HG03442 (cell line): ENCODE results near the gene NSMCE3.

ENCODE experiments used
- ATAC-seq: cut with Tn5 transposase; IDR thresholded peaks from one replicate; pipeline ENCODE4 v1.9.1; 2021; ENCODE audit warnings: mild to moderate bottlenecking, moderate library complexity; ENCODE audit not compliant: unreplicated experiment

NSMCE3 gene

DNA sequence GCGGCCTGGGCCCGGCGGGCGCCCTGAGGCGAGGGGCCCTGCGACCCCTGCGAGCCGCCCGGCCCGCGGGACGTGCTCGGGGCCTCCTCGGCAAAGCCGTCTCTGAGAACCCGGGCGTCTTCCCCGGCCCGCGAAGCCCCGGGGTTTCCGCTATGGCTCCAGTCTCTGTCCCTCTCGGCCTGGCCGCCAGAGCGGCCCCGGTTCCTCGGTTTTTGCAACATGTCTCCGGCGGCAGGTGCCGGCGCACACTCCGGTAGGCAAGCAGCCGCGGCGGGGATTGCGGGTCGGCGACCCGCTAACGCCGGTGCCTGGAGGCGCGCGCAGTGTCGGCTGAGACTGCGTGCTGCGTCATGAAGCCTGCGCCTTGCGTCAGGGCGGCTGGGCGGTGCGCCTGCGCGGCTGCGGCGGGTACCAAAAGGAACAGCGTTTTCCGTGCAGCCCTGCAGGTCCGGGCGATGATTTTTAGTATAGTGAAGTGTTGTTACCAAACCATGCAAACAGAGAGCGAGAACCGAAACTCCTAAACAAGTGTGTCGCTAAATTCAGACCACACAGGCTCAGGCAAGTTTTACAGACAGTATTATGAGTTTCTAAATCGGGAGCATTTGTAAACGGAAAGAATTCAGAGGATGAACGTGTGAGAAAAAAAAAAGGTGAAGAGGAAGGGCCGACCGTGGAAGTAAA is at the start of gene NSMCE3:
NSMCE3 (minus strand) TSS at position 338 of the 684 bp plus-strand sequence; CDS start at position 221, 117 bp downstream.
- peak; percentile 88 for ATAC-seq

DNA sequence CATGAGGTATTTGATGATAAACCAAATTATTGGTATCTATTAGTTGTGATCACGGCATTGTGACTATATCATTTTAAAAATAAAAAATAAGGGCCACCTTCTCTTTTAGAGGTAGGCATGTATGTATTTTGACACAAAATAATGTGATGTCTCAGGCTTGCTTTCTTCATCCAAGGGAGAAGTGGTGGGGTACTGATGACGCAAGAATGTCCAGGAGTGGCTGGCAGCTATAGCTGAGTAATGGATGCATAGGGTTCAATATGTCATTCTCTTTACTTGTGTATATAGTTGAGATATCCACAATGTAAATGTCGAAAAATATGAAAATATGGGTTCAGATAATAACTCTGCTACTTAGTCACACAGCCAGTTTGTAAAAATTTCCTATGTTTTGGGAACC is 46.8 kb upstream of the NSMCE3 start:
- ATAC-seq, result no peak

DNA sequence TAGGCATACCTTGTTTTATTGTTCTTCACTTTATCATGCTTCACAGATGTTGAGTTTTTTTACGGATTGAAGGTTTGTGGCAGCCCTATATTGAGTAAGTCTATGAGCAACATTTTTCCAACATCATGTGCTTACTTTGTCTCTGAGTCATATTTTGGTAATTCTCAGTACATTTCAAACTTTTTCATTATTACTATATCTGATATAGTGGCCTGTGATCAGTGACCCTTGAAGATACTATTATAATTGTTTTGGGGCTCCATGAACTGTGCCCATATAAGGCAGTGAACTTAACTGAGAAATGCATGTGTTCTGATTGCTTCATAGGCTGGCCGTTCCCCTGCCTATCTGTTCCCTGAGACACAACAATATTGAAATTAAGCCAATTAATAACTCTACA is 42.8 kb upstream of the NSMCE3 start:
- peak; percentile 71 for ATAC-seq

DNA sequence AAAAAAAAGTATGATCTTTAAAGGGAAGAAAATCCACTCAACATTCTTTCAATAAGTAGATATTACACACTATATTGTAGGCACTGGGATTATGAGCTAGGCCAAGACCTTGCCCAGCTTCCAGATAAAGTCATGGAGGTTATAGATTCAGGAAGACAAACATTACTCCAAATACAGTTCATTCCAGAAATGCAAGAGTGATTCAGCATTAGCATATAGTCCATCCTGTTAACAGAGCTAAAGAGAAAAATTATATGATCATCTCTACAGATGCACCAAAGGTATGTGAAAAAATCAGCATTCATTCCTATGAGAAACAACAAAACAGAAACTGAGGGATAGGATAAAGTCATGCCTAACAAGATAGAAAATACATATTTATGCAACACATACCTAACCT is 42.1 kb upstream of the NSMCE3 start:
- ATAC-seq, result no peak

DNA sequence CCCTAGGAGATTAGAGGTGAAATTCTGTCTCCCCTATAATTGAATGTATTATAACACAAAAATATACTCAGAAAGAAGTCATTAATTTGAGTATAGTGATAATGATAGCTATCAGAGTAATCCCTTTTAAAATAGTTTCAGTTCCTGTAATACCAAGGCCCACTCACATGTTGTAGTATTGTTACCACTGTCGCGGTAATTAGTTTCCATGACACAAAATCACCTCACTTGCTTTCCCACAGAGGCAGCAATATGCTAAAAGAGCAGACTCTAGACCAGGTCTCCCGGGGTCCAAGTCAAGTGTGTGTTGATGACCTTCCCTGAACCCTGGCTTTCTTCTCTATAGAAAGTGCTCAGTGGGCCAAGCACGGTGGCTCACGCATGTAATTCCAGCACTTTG is 39.5 kb upstream of the NSMCE3 start:
- ATAC-seq, result no peak

DNA sequence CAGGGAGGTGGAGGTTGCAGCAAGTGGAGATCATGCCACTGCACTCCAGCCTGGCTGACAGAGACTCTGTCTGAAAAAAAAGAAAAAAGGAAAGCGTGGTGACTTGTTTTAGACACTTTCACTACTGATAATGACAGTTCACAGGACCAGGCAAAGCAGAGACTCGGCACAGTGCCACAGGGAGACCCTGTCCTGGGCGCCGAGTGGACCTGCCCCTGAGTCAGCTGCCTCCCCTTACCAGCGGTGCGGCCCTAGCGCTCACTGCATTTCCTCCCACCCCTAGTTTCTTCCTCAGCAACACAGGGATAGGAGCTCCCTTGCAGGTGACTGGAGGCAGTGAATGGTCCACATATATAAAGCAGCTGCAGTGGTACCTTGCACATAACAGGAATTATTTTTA is 38.7 kb upstream of the NSMCE3 start:
- no peak for ATAC-seq

DNA sequence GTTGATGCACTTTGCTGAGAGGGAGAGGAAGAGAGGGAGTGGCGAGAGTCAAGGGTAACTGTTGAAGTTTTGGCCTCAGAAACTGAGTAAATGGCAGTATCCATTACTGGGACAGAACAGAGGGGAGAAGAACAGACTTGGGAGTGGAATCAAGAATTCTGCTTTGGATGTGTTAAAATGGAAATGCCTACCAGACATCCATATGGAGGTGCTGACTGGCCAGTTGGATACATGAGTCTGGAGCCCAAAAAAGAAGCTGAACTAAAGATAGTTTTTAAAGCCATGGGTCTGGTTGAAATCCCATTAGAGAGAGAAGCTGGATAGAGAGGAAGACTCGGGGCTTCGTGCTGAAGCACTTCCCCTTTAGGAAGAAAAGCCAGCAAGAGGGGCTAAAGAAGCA is 35.9 kb upstream of the NSMCE3 start:
- ATAC-seq, result no peak

DNA sequence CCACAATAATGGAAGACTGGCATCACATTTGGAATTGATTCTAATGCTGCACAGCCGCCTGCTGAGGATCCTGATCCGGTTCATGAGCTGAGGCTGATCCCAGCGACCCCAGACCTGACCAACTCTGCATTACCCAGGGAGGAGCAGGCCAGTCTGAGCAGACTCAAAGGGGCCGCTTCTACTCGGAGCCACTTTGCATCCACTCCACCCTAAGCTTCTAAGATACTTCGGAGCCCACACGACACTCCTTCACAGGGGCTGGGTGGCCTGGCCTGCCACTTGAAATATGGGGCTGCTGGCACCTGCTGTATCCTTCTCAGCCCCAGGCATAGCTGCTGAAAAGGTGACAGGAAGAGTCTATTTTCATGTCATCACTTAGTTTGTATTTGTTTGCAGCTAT is 33.2 kb upstream of the NSMCE3 start:
- no peak for ATAC-seq

DNA sequence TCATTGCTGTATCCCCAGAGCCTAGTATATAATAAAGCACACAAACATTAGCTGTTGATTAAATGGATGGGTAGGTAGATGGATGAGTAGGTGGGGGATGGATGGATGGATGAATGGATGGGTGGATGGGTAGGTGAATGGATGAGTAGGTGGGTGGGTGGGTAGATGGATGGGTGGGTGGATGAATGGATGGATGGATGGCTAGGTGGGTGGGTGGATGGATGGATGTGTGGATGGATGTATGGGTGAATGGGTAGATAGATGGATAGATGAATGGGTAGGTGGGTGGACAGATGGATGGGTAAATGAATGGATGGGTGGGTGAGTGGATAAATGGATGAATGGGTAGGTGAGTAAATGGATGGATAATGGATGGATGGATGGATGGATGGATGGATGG is 30.2 kb upstream of the NSMCE3 start:
- ATAC-seq, result no peak

DNA sequence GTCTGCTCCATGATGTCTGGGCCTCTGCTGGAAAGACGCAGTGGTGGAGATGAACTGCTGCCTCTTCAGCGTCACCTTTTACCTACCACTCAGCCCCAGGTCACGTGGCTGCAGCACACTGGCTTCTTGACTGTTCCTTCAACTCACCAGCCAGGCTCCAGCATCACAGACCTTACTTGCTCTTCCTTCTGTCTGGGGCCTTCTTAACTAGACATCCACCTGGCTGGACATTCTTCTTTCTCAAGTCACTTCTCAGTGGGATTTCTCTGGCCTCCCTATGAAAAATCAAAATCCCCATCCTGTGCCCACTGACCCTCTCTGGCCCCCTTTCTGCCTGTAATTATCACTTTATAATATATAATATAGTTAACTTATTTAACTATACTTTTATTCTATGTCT is 29.7 kb upstream of the NSMCE3 start:
- no peak for ATAC-seq

DNA sequence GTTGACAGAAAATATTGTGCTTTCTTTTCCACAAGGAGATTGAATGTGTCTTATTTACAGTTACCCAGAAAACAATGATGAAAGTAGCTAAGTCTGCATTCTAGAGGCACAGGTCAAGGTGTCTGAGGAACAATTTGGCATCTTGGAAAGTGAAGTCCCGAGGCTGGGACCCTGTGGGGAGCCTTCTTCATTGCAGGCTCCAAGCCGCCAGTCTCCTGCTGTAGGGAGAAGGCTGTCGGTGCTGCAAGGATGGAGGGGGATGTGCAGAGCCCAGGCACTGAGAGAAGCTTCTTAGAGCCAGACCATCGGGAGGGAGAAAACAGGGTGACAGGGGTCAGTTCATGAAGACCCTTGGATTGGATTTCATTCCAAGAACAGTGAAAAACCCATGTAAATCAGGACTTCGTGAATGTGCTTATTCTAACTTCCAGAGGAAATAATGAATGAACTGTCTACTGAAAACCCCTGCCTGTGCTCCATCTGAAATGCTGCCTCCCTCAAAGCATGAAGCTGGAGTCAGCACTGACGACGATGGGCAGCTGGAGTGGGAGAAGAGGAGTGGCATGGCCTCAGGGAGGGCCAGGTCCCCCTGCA is 25.2 kb upstream of the NSMCE3 start:
- no peak for ATAC-seq

DNA sequence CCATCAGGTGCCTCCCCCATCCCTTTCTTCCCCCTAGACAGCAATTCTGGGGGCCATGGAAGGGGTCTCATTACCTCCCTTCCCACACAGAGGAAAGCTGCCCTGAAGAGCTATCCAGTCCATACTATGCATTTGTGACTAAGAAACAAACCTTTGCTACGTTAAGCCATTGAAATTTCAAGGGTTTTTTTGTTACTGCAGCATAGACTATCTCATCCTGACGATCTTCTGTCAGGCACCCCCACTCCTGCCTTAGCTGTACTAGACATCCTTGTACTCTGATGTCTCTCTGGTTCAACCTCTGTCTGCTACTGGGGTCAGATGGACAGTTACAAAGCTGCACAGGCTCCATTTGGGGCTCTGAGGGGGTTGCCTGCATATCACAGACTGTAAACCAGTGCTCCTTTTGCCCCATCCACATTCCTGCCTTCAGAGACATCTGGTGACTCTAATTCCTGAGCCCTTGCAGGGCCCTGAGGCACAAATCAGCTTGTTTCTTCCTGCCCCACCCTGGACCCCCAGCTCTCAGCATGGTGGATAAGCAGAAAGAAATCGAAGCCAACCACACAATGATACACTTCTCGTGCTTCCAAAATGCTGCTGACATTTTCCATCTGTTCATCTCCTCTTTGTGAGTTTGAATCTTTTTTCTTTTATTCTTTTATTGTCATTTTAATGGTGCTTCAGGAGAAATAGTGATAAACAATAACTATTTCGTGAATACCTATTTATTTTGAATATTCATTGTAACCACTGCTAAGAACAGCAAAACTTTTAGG is 21.6 kb upstream of the NSMCE3 start:
- no peak for ATAC-seq

DNA sequence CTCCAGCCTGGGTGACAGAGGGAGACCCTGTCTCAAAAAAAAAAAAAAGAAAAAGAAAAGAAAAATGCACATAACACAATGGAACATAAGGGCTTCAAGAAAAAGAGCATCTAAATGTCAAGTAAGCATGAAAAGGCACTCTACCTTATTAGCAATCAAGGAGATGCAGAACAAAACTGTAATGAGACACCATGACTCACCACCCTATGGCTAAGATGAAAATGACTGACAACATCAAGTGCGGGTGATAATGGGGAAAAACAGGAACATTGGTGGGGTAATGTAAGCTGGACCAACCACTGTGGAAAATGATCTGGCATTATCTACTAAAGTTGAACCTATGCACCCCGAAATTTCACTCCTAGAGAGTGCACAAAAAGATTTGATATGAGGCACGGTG is 19.6 kb upstream of the NSMCE3 start:
- ATAC-seq, result no peak

DNA sequence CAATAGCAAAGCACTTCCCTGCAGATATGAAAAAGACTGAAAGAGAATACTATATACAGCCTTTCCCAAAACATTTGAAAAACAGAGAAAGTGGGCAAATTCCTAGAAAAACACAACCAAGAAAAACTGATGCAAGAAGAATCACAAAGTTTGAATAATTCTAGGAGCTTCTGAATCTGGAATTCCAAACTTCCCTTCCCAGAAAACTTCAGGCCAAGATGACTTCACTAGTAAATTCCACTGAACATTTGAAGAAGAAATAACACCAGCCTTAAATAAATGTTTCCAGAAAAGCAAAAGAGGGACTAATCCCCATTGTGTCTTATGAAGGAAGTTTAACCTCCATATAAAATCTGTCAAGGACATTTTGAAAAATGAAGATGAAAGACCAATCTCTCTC is 15.8 kb upstream of the NSMCE3 start:
- no peak for ATAC-seq

DNA sequence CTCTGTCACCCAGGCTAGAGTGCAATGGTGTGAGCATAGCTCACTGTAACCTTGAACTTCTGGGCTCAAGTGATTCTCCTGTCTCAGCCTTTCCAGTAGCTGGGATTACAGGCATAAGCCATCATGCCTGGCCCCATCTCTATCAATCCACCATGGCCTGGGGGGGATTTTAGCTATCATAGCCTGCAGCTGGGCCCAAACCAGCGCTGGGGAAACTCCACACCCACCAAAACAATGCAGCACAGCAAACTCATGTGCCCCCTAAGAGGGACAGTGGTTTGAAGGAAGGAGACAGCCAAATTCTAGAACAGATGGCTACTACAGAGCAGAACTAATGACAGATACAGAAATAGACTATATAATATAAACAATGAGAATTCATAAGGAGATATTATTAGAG is 13.8 kb upstream of the NSMCE3 start:
- no peak for ATAC-seq

DNA sequence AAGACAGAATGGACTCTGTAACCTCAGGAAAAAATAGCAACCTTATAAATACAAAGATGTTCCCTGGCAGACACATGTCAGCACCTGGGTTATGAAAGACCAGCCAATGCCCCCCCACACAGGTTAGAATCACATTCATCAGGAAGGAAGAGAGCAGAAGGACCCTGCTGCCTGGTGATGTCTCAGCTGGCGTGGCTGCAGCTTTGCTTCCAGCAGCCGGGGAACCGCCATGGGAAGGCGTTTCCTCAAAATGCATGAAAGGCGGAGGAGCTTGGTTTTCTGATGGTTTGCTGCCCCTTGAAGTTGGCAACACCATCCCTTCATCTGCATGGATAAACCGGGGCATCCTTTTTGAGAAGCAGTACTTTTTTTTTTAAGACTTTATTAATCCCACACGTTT is 10.9 kb upstream of the NSMCE3 start:
- no peak for ATAC-seq

DNA sequence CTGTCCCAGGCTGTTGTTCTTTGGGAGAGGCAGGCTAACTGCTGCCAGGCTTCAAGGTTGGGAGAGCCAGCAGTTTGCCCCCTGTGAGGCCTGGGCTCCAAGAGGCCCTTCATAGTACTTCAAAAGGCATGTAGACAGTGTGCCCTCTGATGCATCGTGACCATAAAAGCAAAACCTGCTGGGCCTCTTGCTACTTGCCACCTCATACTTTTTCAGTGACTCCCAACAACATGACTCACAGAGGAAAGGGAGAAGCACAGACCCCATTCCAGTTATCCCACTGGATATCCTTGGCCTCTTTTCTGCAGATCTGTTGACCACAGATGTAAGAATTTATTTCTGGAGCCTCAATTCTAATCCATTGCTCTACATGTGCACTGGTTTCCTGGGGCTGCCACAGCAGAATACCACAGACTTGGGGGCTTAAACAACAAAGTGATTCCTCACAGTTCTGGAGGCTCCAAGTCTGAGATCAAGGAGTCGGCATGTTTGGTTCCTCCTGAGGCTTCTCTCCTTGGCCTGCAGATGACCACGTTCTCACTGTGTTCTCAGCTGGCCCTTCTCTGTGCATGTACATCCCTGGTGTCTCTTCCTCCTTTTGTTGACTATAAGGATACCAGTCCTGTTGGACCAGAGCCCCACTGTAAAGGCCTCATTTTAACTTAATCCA is 8.9 kb upstream of the NSMCE3 start:
- no peak for ATAC-seq

DNA sequence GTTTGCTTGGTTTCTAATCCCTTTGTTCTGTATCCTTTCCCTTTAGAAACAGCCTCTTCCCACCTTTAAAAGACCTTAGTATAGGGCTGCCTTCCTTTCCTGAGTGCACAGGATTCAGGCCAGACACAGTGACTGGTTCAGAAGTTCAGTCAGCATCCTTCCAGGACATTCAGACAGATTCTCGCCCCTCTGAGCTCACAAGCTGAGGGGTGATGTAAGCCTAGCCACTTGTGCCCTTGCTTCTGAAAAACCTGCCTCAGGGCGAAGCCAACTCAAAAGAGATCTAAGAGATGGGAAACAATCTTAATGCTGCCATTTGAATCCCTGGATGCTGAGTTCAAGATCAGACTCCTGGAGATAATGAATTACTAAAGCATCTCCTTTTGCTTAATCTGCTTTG is 6.7 kb upstream of the NSMCE3 start:
- ATAC-seq, result no peak

DNA sequence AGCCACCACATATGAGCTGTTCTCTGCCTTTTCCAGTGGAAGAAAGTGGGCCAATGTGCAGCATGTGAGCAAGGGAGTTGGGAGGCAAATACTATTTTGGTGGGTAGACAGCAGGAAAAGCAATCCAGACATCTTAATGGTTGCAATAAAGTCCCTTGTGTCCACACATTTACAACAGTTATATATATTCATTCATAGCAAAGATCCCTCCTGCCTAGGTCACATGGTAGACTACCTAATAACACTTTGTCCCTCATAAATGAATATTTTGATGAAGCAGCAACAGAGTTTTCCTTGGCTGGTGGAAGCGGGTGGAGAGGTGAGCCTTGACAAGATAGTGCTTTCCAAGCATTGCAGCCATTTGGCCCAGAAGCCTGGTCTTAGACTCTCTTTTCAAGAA is 6.2 kb upstream of the NSMCE3 start:
- no peak for ATAC-seq

DNA sequence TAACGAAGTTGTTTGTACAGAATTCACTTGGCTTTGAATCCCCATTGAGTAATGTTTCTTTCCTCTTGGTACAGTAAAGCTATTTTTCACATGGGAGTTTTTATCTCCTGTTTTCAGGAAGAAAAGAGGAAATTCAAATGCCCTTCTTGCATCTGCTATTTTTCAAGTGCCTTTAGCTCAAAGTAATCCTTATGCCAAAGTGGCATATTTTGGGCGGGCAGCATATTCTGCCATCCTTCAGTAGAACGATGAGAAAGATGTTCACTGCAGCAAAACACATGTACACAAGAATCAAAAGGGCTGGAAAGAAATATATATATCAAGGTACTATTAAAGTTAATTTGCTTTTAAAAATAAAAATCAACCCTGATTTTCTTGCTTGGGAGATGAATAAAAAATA is 5.3 kb upstream of the NSMCE3 start:
- ATAC-seq, result no peak

DNA sequence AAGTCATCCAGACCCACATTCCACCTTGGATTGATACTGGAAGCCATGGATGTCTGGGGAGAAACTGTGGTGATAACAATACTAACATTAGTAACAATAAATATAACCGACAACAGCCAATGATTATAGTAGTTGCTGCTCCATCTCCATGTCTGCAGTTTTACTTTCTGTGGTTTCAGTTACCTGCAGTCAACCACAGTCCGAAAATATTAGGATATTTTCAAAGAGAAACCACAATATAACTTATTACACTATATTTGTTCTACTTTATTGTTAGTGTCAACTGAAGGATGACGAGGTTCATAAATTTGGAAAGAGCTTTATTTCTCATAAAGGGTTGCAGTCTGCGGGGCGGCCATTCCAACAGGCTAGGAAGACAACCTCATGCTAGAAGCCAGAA is 2.6 kb upstream of the NSMCE3 start:
- ATAC-seq, result no peak

DNA sequence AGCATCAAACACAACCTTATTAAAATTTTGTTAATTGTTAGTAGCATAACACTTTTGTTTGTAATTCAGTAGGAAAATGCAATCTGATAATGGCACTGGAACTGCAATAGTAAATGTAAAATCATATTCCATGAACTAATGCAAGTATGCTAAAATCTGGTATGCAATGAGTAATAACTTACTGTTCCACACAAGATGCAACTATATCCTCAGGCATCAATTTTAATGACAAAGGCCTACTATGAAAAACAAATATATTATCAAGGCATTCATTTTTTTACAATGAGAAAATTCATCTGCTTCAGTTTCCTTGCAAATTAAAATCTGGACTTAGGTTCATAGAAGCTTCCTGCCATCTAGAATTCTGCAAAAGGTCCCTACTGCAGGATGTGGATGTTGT is 1.4 kb upstream of the NSMCE3 start:
- no peak for ATAC-seq
